Stimulated activated CD4-positive, alpha-beta T cell treated with anti-CD3 and anti-CD28 coated beads, Interleukin-1b, Interleukin-23, amount 100 ng/mL, for 24 hours (primary cell): ENCODE results near the gene URGCP.

ENCODE experiments used
- DNase-seq, 4 experiments: peaks; one replicate each; pipeline ENCODE4 v3.0.0-alpha.2; 2020; ENCODE audit warnings: low read depth in 4 of 4, low spot score in 1 of 4

Gene URGCP

GRCh38 chr7:43873300-43873699, 33.1 kb downstream of the URGCP start:
- DNase-seq = no peak

GRCh38 chr7:43872406-43873110, 33.8 kb downstream of the URGCP start:
- DNase-seq = no peak

- DNase-seq = no peak
These were observed 35.3 kb downstream of the URGCP start for GRCh38 chr7:43871064-43871463.

GRCh38 chr7:43870316-43870715, 36.1 kb downstream of the URGCP start:
- DNase-seq = no peak

GRCh38 chr7:43869867-43870240, 36.5 kb downstream of the URGCP start:
- DNase-seq = peak in 1 of 4 experiments; percentile 10

GRCh38 chr7:43869006-43869866, 37.2 kb downstream of the URGCP start, which contains the start of gene MRPS24:
Gene MRPS24 (minus strand): TSS chr7:43869517. CDS start chr7:43869495, 22 bp downstream.
- peak; percentile 92 to 96 (median 94) for DNase-seq

- DNase-seq = peak in 1 of 4 experiments; percentile 5
These were observed 37.8 kb downstream of the URGCP start for GRCh38 chr7:43868681-43869005.

GRCh38 chr7:43868181-43868580, 38.2 kb downstream of the URGCP start:
- no peak for DNase-seq

- no peak for DNase-seq
These were observed 41.1 kb downstream of the URGCP start for GRCh38 chr7:43865277-43865676.

- no peak for DNase-seq
These were observed 42.3 kb downstream of the URGCP start for GRCh38 chr7:43864126-43864525.

GRCh38 chr7:43856996-43857395, 49.4 kb downstream of the URGCP start:
- DNase-seq = no peak

GRCh38 chr7:43856316-43856715, 50.1 kb downstream of the URGCP start:
- no peak for DNase-seq

GRCh38 chr7:43855176-43855575, 51.2 kb downstream of the URGCP start:
- DNase-seq = no peak

GRCh38 chr7:43851805-43852204, 54.6 kb downstream of the URGCP start:
- DNase-seq = no peak

- DNase-seq = no peak
These were observed 55.9 kb downstream of the URGCP start for GRCh38 chr7:43850348-43851116.

- no peak for DNase-seq
These were observed 57.3 kb downstream of the URGCP start for GRCh38 chr7:43849047-43849446.

GRCh38 chr7:43847496-43847895, 58.9 kb downstream of the URGCP start:
- DNase-seq = no peak

- no peak for DNase-seq
These were observed 61.7 kb downstream of the URGCP start for GRCh38 chr7:43844662-43845061.

- DNase-seq = no peak
These were observed 62.1 kb downstream of the URGCP start for GRCh38 chr7:43844257-43844656.

- no peak for DNase-seq
These were observed 63.1 kb downstream of the URGCP start for GRCh38 chr7:43843296-43843695.

- DNase-seq = no peak
These were observed 68.2 kb downstream of the URGCP start for GRCh38 chr7:43838201-43838658.
